HG02943 (cell line): ENCODE results near the gene CLEC7A.

Experiments used
- ATAC-seq: cut with Tn5 transposase; IDR thresholded peaks from one replicate; pipeline ENCODE4 v1.9.1; 2021; ENCODE audit warnings: mild to moderate bottlenecking, low read depth, moderate library complexity; ENCODE audit not compliant: unreplicated experiment

CLEC7A gene

GRCh38 chr12:10097521-10097920, 32.5 kb downstream of the CLEC7A start:
- no peak for ATAC-seq

- ATAC-seq: no peak
These were observed 34.0 kb downstream of the CLEC7A start for GRCh38 chr12:10095971-10096370.

DNA sequence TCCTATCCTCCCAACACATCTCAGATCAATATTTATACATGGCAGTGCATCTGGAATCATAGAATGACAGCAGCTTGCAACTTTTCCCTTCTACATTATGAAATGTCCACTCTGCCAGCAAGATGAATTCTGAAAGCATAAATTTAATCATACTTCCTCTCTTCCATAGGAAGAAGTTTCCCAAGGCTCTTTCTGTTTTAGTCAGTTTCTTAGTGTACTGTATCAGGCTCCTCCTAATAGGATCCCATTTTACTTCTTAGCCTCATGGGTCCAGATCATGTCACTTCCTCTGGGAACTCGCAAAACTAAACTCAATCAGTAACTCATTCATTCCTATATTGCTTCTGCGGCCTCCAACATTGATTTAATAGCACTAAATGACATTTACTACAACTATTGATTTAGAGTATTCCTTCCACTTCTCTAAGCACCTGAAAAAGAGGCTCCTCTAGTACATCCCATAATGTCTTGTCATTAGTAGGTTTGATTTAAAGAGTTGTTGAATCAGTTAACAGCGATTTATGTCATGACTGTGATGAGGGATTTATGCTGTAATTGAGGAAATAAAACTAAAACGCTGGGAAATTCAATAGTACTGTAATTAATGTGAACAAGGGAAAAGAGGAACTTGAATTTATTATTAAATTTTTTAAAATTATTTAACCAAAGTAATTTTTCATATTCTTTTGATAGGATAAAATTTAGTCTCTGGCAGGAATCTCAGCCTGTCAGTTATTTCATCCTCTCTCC, 35.2 kb downstream of the CLEC7A start:
- no peak for ATAC-seq

GRCh38 chr12:10088955-10089900, 40.8 kb downstream of the CLEC7A start:
- no peak for ATAC-seq

DNA sequence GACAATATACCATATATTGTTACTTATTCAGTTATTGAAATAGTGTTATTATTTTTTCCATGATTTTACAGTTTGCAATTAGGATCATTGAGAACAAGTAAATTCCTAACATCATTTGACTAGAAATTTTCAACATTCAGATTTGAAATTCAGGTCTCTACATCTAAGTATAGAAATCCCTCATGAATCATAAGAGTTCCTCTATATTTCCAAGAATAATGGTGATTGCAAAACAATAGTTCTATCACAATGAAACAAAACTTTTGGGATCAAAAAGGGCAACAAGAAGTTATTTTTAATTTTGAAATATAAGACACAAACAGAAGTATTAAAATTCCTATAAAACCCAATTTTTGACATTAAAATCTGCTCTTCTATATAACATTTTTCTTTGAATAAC, 42.0 kb downstream of the CLEC7A start:
- no peak for ATAC-seq

- no peak for ATAC-seq
These were observed 43.6 kb downstream of the CLEC7A start for GRCh38 chr12:10086387-10086786.

DNA sequence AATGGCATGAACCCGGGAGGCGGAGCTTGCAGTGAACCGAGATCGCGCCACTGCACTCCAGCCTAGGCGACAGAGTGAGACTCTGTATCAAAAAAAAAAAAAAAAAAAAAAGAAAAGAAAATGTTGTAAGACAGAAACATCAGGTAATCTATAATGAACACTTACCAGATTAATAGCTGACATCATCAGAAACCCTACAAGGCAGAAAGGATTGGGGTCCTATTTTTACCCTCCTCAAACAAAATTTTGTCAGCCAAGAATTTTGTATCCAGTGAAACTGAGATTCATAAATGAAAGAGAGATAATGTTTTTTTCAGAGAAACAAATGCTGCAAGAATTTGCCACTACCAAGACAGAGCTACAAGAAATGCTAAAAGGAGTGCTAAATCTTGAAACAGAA, 45.3 kb downstream of the CLEC7A start:
- no peak for ATAC-seq

DNA sequence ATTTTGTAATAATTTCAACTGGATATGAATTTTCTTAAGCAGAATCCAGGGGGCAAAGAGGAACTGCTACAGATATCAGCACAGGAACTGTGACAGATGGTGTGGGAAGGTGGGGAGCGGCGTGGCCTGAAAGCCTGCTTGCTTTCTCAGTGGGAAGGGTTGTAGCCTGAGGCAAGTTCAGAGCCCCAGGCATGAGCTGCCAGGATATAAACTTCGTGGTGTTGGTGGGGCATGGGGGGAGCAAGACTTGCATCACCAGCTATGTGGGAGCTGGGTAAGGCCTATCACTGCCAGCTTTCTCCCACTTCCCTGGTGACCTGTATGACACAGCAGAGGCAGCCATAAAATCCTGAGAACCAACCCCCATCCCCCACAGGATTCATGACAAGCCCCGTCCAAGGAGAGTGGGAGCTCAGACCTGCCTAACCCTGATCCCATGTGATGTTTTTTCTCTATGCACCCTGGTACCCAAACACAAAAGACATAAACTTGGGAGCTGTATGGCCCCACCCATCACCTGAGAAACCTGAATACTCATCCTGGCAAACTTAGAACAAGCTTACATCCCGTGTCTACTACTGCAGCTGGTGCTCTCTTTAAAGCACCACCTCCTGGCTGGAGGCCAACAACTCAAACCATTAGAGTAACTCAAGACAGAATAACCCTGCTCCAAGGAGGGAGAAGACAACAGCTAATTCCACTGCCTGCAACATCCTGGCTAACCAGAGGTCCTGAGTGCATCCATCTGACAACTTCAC, 47.7 kb downstream of the CLEC7A start:
- ATAC-seq: no peak

GRCh38 chr12:10075451-10075850, 54.5 kb downstream of the CLEC7A start:
- ATAC-seq: no peak

- no peak for ATAC-seq
These were observed 56.7 kb downstream of the CLEC7A start for GRCh38 chr12:10073261-10073660.

- ATAC-seq: no peak
These were observed 57.9 kb downstream of the CLEC7A start for GRCh38 chr12:10072131-10072530.

GRCh38 chr12:10070380-10070779, 59.6 kb downstream of the CLEC7A start:
- no peak for ATAC-seq

DNA sequence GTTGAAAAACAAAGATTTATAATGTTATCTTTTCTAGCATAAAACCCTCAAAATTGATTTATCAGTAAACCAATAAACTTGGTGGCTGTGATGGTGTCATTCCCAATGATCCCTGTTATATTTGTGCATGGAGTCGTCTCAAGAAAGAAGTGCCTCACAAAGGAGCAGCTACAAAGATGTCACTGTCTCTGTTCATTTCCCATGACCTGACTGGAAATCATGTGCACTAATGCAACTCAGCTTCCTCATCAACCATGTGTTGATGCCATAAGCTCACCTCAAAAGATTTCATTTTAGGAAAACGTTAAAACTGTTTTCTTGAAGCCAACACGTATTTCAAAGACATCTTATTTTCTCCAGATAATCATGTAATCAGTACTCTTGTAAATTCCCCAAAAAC, 60.0 kb downstream of the CLEC7A start:
- no peak for ATAC-seq

DNA sequence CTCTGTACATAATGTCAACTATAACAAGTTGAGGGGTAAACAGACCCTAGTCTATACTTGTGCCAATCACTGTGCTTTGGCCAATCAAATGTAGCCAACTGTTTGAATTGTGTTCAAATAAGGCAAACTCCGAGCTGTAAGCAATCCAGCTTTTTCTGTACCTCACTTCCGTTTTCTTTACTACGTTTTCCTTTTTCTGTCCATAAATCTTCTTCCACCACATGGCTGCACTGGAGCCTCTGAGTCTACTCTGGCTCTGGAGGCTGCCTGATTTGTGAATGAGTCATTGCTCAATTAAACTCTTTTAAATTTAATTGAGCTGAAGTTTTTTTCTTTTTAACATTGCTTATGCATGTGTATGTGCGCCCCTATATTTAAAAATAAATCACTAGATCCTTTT, 60.9 kb downstream of the CLEC7A start:
- no peak for ATAC-seq

- no peak for ATAC-seq
These were observed 61.4 kb downstream of the CLEC7A start for GRCh38 chr12:10068644-10069043.

DNA sequence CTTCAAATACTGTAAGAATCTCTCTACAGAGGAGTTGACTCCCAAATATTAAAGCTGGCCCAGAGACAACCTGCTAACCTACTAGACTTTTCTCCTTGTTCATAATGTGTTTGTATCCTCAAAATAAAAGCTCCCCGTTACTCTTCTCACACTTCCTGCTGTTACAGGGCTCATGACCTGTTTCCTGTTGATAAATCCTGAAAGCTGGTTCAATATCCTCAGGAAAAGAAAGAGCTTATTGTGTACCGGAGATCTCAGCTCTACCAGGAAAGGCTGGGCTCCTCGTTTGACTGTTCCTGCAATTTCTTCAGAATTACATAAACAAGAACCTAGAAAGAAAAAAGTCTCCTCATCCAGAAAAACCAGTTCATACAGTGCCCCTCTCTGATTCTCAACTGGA, 62.1 kb downstream of the CLEC7A start:
- ATAC-seq: no peak

DNA sequence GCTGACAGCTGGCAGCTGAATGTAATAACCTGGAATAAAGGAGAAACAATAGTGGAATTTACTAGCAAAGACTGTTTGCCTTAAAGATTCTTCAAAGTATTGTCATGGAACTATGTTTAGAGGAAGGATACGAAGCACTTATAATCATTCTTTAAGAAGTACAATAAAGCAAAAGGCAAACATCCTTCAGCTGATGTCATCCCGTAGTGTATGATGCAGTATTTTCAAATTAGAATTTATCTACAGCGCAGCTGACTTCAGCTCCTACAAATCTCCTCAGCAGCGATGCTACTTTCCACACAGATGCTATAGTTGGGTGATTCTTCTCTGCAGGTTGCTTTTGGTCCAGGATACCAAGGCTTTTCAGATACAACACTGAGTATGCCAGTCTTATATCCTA, 62.7 kb downstream of the CLEC7A start:
- ATAC-seq: no peak
